H9 (cell line): ENCODE data around the gene FXN. TPM values are rescaled to one million over a fixed set of nuclear protein-coding genes. Genes with fewer than 3 reads are reported as not detected.

ENCODE experiments used
- DNase-seq: peaks from one replicate; pipeline ENCODE4 v3.0.0-alpha.2; 2017
- H2AFZ ChIP-seq: one replicate; pipeline ENCODE4 v1.6.1; 2013; ENCODE audit warnings: mild to moderate bottlenecking, low read length, control low read depth, moderate library complexity
- H2AK5ac ChIP-seq: 2 replicates; pipeline ENCODE4 v1.6.1; 2013; ENCODE audit warnings: low read length, control low read depth, mixed read lengths; ENCODE audit not compliant: insufficient read length
- H2BK120ac ChIP-seq: one replicate; pipeline ENCODE4 v1.6.1; 2013; ENCODE audit warnings: low read depth, mild to moderate bottlenecking, low read length, control low read depth, inconsistent platforms; ENCODE audit not compliant: poor library complexity, severe bottlenecking
- H2BK12ac ChIP-seq: 2 replicates; pipeline ENCODE4 v1.6.1; 2013; ENCODE audit warnings: low read length, control low read depth, mixed read lengths, low read depth; ENCODE audit not compliant: insufficient read length
- H2BK15ac ChIP-seq: 2 replicates; pipeline ENCODE4 v1.6.1; 2013; ENCODE audit warnings: low read depth, low read length, control low read depth
- H2BK20ac ChIP-seq: one replicate; pipeline ENCODE4 v1.6.1; 2013; ENCODE audit warnings: low read depth, mild to moderate bottlenecking, low read length, control low read depth, inconsistent platforms; ENCODE audit not compliant: poor library complexity, severe bottlenecking
- H2BK5ac ChIP-seq: 2 replicates; pipeline ENCODE4 v1.6.1; 2013; ENCODE audit warnings: low read length, control low read depth, mixed read lengths; ENCODE audit not compliant: insufficient read length
- H3K14ac ChIP-seq: 2 replicates; pipeline ENCODE4 v1.6.1; 2013; ENCODE audit warnings: low read length, control low read depth; ENCODE audit not compliant: insufficient read depth
- H3K18ac ChIP-seq: 2 replicates; pipeline ENCODE4 v1.6.1; 2013; ENCODE audit warnings: low read depth, mild to moderate bottlenecking, mixed read lengths, low read length, control low read depth; ENCODE audit not compliant: insufficient read length
- H3K23ac ChIP-seq: 2 replicates; pipeline ENCODE4 v1.6.1; 2013; ENCODE audit warnings: low read length, control low read depth, mixed read lengths, low read depth; ENCODE audit not compliant: insufficient read length
- H3K23me2 ChIP-seq: 2 replicates; pipeline ENCODE4 v1.6.1; 2013; ENCODE audit warnings: low read depth, mild to moderate bottlenecking, mixed read lengths, low read length, control low read depth; ENCODE audit not compliant: insufficient read length, poor library complexity, severe bottlenecking
- H3K27ac ChIP-seq: 2 replicates; pipeline ENCODE4 v1.5.1; 2013; ENCODE audit warnings: low read length, control low read depth, mixed read lengths, low read depth; ENCODE audit not compliant: insufficient read length
- H3K27me3 ChIP-seq: 2 replicates; pipeline ENCODE4 v1.6.1; 2013; ENCODE audit warnings: low read length, control low read depth, inconsistent platforms; ENCODE audit not compliant: insufficient read depth
- H3K4ac ChIP-seq: 2 replicates; pipeline ENCODE4 v1.6.1; 2013; ENCODE audit warnings: low read depth, mild to moderate bottlenecking, control low read depth, inconsistent platforms, low read length, moderate library complexity
- H3K4me1 ChIP-seq: 2 replicates; pipeline ENCODE4 v1.6.1; 2013; ENCODE audit warnings: low read length, control low read depth, inconsistent platforms; ENCODE audit not compliant: insufficient read depth
- H3K4me2 ChIP-seq: 2 replicates; pipeline ENCODE4 v1.6.1; 2013; ENCODE audit warnings: low read length, control low read depth, mixed read lengths; ENCODE audit not compliant: insufficient read length, insufficient read depth
- H3K56ac ChIP-seq: 2 replicates; pipeline ENCODE4 v1.6.1; 2013; ENCODE audit warnings: low read depth, mild to moderate bottlenecking, mixed read lengths, low read length, control low read depth; ENCODE audit not compliant: insufficient read length
- H3K79me1 ChIP-seq: 2 replicates; pipeline ENCODE4 v1.6.1; 2013; ENCODE audit warnings: low read depth, mild to moderate bottlenecking, moderate library complexity, low read length, control low read depth, inconsistent platforms; ENCODE audit not compliant: insufficient read depth, poor library complexity, severe bottlenecking
- H3K79me2 ChIP-seq: 2 replicates; pipeline ENCODE4 v1.6.1; 2013; ENCODE audit warnings: low read length, control low read depth, inconsistent platforms; ENCODE audit not compliant: insufficient read depth
- H3K9ac ChIP-seq: 2 replicates; pipeline ENCODE4 v1.6.1; 2013; ENCODE audit warnings: low read length, control low read depth, mixed read lengths; ENCODE audit not compliant: insufficient read length; ENCODE audit errors: extremely low read depth
- H3K9me3 ChIP-seq: one replicate; pipeline ENCODE4 v1.6.1; 2013; ENCODE audit warnings: low read depth, low read length, inconsistent platforms; ENCODE audit not compliant: control insufficient read depth
- H3T11ph ChIP-seq: one replicate; pipeline ENCODE4 v1.6.1; 2013; ENCODE audit warnings: mild to moderate bottlenecking, low read length, control low read depth, inconsistent platforms
- H4K20me1 ChIP-seq: one replicate; pipeline ENCODE4 v1.6.1; 2013; ENCODE audit not compliant: control insufficient read depth, insufficient read length, insufficient read depth
- H4K5ac ChIP-seq: 2 replicates; pipeline ENCODE4 v1.6.1; 2013; ENCODE audit warnings: low read depth, mild to moderate bottlenecking, mixed read lengths, low read length, control low read depth; ENCODE audit not compliant: insufficient read length
- H4K8ac ChIP-seq: replicated peaks from 2 replicates; pipeline ENCODE4 v1.6.1; 2013; ENCODE audit warnings: low read length, control low read depth, mixed read lengths, low read depth; ENCODE audit not compliant: insufficient read length
- H4K91ac ChIP-seq: 2 replicates; pipeline ENCODE4 v1.6.1; 2013; ENCODE audit warnings: low read depth, mild to moderate bottlenecking, moderate library complexity, mixed read lengths, low read length, control low read depth; ENCODE audit not compliant: insufficient read length
- H3K27ac Mint-ChIP-seq, 3 experiments: 2 replicates in 2 of 3; 3 replicates in 1 of 3; pipeline ENCODE4 v1.8.0; 2020 to 2021; ENCODE audit warnings: mixed read lengths in 3 of 3, mild to moderate bottlenecking in 1 of 3, moderate library complexity in 1 of 3
- H3K27me3 Mint-ChIP-seq: 2 replicates; pipeline ENCODE4 v1.8.0; 2021; ENCODE audit warnings: low read depth, mild to moderate bottlenecking, moderate library complexity, mixed read lengths
- H3K36me3 Mint-ChIP-seq, 3 experiments: 2 replicates in 2 of 3; 3 replicates in 1 of 3; pipeline ENCODE4 v1.8.0; 2020 to 2021; ENCODE audit warnings: low read depth in 3 of 3, mixed read lengths in 3 of 3; ENCODE audit not compliant: insufficient read depth in 1 of 3
- H3K4me1 Mint-ChIP-seq, 2 experiments: 2 replicates each; pipeline ENCODE4 v1.8.0; 2020; ENCODE audit warnings: mixed read lengths in 2 of 2
- H3K4me3 Mint-ChIP-seq, 2 experiments: 2 replicates in 1 of 2; 3 replicates in 1 of 2; pipeline ENCODE4 v1.8.0; 2020 to 2021; ENCODE audit warnings: mild to moderate bottlenecking in 2 of 2, mixed read lengths in 2 of 2, moderate library complexity in 1 of 2
- H3K9me3 Mint-ChIP-seq, 2 experiments: 2 replicates in 1 of 2; 3 replicates in 1 of 2; pipeline ENCODE4 v1.8.0; 2020; ENCODE audit warnings: mild to moderate bottlenecking in 2 of 2, mixed read lengths in 2 of 2, moderate library complexity in 1 of 2
- WGBS: extraction: QIAGEN DNeasy Blood & Tissue Kit; methylation state at CpG from one replicate; pipeline ENCODE4 v1.1.7; 2013; ENCODE audit warnings: missing lambda C conversion rate, low lambda C conversion rate, mixed read lengths; ENCODE audit not compliant: insufficient read length; ENCODE audit errors: extremely low coverage; 5-methylcytosine and 5-hydroxymethylcytosine counted together
- total RNA-seq: library from RNA; stranded (reverse); gene quantifications from 2 replicates; pipeline ENCODE4 v1.2.1, GENCODE V29; 2021
- TF ChIP-seq, protein P1 (sequence below): fragments of 200-600 bp; sonication (generic); conservative IDR thresholded peaks from 3 replicates; pipeline ENCODE4 v1.8.0; 2021; ENCODE audit warnings: antibody characterized with exemption, mild to moderate bottlenecking

Gene FXN
- total RNA-seq, 1 experiment from 2014 or later = 34.4 TPM

- Histone ChIP-seq H3K27me3 (no peaks in the 10 kb centered on the region), H2BK120ac (no peak overlapping the region), H4K91ac (no peak overlapping the region), H3K4ac (no peak overlapping the region), H3K23me2 (no peaks in the 10 kb centered on the region), H3K79me2 (peaks cover 16% of the 10 kb centered on the region), H3K56ac (no peak overlapping the region), H3K9me3 (no peaks in the 10 kb centered on the region), H3K79me1 (peaks cover 9% of the 10 kb centered on the region), H2AFZ (no peak overlapping the region), H4K20me1 (no peaks in the 10 kb centered on the region), H3K14ac (no peak overlapping the region), H3K23ac (no peak overlapping the region), H3K4me2 (no peak overlapping the region), H2BK20ac (no peak overlapping the region), H2BK15ac (no peak overlapping the region), H3K4me1 (peaks cover 2% of the 10 kb centered on the region; the same call in 1 of the 2 replicates), H3K27ac (no peak overlapping the region), H4K5ac (no peak overlapping the region), H3K18ac (no peak overlapping the region), H2BK5ac (no peak overlapping the region), H3T11ph (no peak overlapping the region), H2AK5ac (no peak overlapping the region), H3K9ac (no peak overlapping the region), H4K8ac (no peak overlapping the region), H2BK12ac (no peak overlapping the region)
- Mint-ChIP-seq H3K4me1 (peaks cover 9 to 12% of the 10 kb centered on the region in 2 experiments), H3K36me3 (peaks cover 21 to 30% (median 27%) of the 10 kb centered on the region in 3 experiments), H3K27ac (peak overlapping the region in 1 of 3 experiments; percentile 86; a peak in 2 of 7 replicates), H3K9me3 (no peaks in the 10 kb centered on the region), H3K4me3 (no peak overlapping the region), H3K27me3 (no peaks in the 10 kb centered on the region)
- WGBS = no CpG with 5 or more reads among the region's 5 CpGs
- TF ChIP-seq, protein P1, sequence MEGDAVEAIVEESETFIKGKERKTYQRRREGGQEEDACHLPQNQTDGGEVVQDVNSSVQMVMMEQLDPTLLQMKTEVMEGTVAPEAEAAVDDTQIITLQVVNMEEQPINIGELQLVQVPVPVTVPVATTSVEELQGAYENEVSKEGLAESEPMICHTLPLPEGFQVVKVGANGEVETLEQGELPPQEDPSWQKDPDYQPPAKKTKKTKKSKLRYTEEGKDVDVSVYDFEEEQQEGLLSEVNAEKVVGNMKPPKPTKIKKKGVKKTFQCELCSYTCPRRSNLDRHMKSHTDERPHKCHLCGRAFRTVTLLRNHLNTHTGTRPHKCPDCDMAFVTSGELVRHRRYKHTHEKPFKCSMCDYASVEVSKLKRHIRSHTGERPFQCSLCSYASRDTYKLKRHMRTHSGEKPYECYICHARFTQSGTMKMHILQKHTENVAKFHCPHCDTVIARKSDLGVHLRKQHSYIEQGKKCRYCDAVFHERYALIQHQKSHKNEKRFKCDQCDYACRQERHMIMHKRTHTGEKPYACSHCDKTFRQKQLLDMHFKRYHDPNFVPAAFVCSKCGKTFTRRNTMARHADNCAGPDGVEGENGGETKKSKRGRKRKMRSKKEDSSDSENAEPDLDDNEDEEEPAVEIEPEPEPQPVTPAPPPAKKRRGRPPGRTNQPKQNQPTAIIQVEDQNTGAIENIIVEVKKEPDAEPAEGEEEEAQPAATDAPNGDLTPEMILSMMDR = no peak
- DNase-seq = peak; percentile 17
These were observed 104.7 kb downstream of the FXN start for GRCh38 chr9:69140123-69140735.
